ENCODE measurements around the gene CCDC12.

- TF ChIP-seq CTCF (conservative IDR thresholded peaks at IDR 0.05 in 1 of 2, IDR thresholded peaks at IDR 0.05 in 1 of 2; ENCODE audit: extremely low read depth in 1 of 2, insufficient read depth in 1 of 2, low read depth in 1 of 2, low read length in 2 of 2) (no peak), EZH2 (IDR thresholded peaks at IDR 0.05; ENCODE audit: borderline replicate concordance, low read length) (no peak)
These were observed 51.0 kb downstream of the CCDC12 start for GRCh38 chr3:46925585-46925934.

Data from mammary epithelial cell (primary cell).